ENCODE measurements around the gene GAL3ST2.
"Not testable (repeated sequence)": the region's sequence is repeated elsewhere in the genome, so short reads cannot be mapped to it uniquely, and the experiment has no call there.

The GAL3ST2 gene

GRCh38 chr2:241811952-241812729 is 35.5 kb downstream of the GAL3ST2 start:
- no peak overlapping the region for H3K4me3 Mint-ChIP-seq
- H3K27me3 Mint-ChIP-seq: peaks cover 4% of the 10 kb centered on the region
- H3K9me3 Mint-ChIP-seq (ENCODE audit: low read depth): no peaks in the 10 kb centered on the region
- H3K36me3 Mint-ChIP-seq: no peaks in the 10 kb centered on the region
- no peaks in the 10 kb centered on the region for H3K4me1 Mint-ChIP-seq (ENCODE audit: low read depth)
- no peak overlapping the region for H3K27ac Mint-ChIP-seq

- no peak overlapping the region for H3K4me3 Mint-ChIP-seq
- peaks cover 4% of the 10 kb centered on the region for H3K27me3 Mint-ChIP-seq
- H3K36me3 Mint-ChIP-seq: no peaks in the 10 kb centered on the region
- no peaks in the 10 kb centered on the region for H3K9me3 Mint-ChIP-seq (ENCODE audit: low read depth)
- H3K27ac Mint-ChIP-seq: no peak overlapping the region
- no peaks in the 10 kb centered on the region for H3K4me1 Mint-ChIP-seq (ENCODE audit: low read depth)
These were observed 36.4 kb downstream of the GAL3ST2 start for GRCh38 chr2:241812730-241813643.

- Mint-ChIP-seq H3K27ac (no peak overlapping the region), H3K4me3 (no peak overlapping the region), H3K9me3 (ENCODE audit: low read depth) (no peaks in the 10 kb centered on the region), H3K27me3 (peaks cover 2% of the 10 kb centered on the region), H3K36me3 (no peaks in the 10 kb centered on the region), H3K4me1 (ENCODE audit: low read depth) (no peaks in the 10 kb centered on the region)
These were observed 37.2 kb downstream of the GAL3ST2 start for GRCh38 chr2:241813644-241814392.

- Mint-ChIP-seq H3K27me3 (no peaks in the 10 kb centered on the region), H3K9me3 (ENCODE audit: low read depth) (no peaks in the 10 kb centered on the region), H3K4me3 (no peak overlapping the region), H3K36me3 (no peaks in the 10 kb centered on the region), H3K4me1 (ENCODE audit: low read depth) (no peaks in the 10 kb centered on the region), H3K27ac (no peak overlapping the region)
These were observed 37.7 kb downstream of the GAL3ST2 start for GRCh38 chr2:241814393-241814642.

GRCh38 chr2:241814643-241815476 is 38.2 kb downstream of the GAL3ST2 start:
- no peaks in the 10 kb centered on the region for H3K4me1 Mint-ChIP-seq (ENCODE audit: low read depth)

GRCh38 chr2:241815477-241816430 is 39.1 kb downstream of the GAL3ST2 start:
- H3K4me3 Mint-ChIP-seq: no peak overlapping the region
- H3K27me3 Mint-ChIP-seq: no peaks in the 10 kb centered on the region
- H3K27ac Mint-ChIP-seq: no peak overlapping the region
- H3K36me3 Mint-ChIP-seq: no peaks in the 10 kb centered on the region
- H3K9me3 Mint-ChIP-seq (ENCODE audit: low read depth): no peaks in the 10 kb centered on the region
- H3K4me1 Mint-ChIP-seq (ENCODE audit: low read depth): no peaks in the 10 kb centered on the region

More at GRCh38 chr2:241814643-241815476, 38.2 kb downstream of the GAL3ST2 start:
- Mint-ChIP-seq H3K36me3 (no peaks in the 10 kb centered on the region), H3K27ac (no peak overlapping the region), H3K9me3 (ENCODE audit: low read depth) (no peaks in the 10 kb centered on the region), H3K27me3 (no peaks in the 10 kb centered on the region), H3K4me3 (no peak overlapping the region)

GRCh38 chr2:241816431-241817121 is 40.0 kb downstream of the GAL3ST2 start:
- H3K9me3 Mint-ChIP-seq (ENCODE audit: low read depth): no peaks in the 10 kb centered on the region
- H3K27me3 Mint-ChIP-seq: no peaks in the 10 kb centered on the region
- no peaks in the 10 kb centered on the region for H3K36me3 Mint-ChIP-seq
- H3K27ac Mint-ChIP-seq: no peak overlapping the region
- H3K4me1 Mint-ChIP-seq (ENCODE audit: low read depth): no peaks in the 10 kb centered on the region
- H3K4me3 Mint-ChIP-seq: no peak overlapping the region

- no peaks in the 10 kb centered on the region for H3K36me3 Mint-ChIP-seq
- H3K27ac Mint-ChIP-seq: no peak overlapping the region
- no peaks in the 10 kb centered on the region for H3K27me3 Mint-ChIP-seq
- H3K9me3 Mint-ChIP-seq (ENCODE audit: low read depth): no peaks in the 10 kb centered on the region
- no peak overlapping the region for H3K4me3 Mint-ChIP-seq
- no peaks in the 10 kb centered on the region for H3K4me1 Mint-ChIP-seq (ENCODE audit: low read depth)
These were observed 40.7 kb downstream of the GAL3ST2 start for GRCh38 chr2:241817126-241817820.

GRCh38 chr2:241817821-241818215 is 41.2 kb downstream of the GAL3ST2 start:
- H3K4me1 Mint-ChIP-seq (ENCODE audit: low read depth); H3K27ac Mint-ChIP-seq; H3K36me3 Mint-ChIP-seq; H3K9me3 Mint-ChIP-seq (ENCODE audit: low read depth); H3K27me3 Mint-ChIP-seq; H3K4me3 Mint-ChIP-seq: not testable (repeated sequence)

- Mint-ChIP-seq H3K27ac (no peak overlapping the region), H3K9me3 (ENCODE audit: low read depth) (no peaks in the 10 kb centered on the region), H3K36me3 (no peaks in the 10 kb centered on the region), H3K4me3 (no peak overlapping the region), H3K27me3 (no peaks in the 10 kb centered on the region), H3K4me1 (ENCODE audit: low read depth) (peaks cover 2% of the 10 kb centered on the region)
These were observed 41.8 kb downstream of the GAL3ST2 start for GRCh38 chr2:241818229-241818942.

- no peaks in the 10 kb centered on the region for H3K27me3 Mint-ChIP-seq
- H3K36me3 Mint-ChIP-seq: no peaks in the 10 kb centered on the region
- H3K4me1 Mint-ChIP-seq (ENCODE audit: low read depth): peaks cover 2% of the 10 kb centered on the region
- H3K27ac Mint-ChIP-seq: no peak overlapping the region
- H3K4me3 Mint-ChIP-seq: no peak overlapping the region
- no peaks in the 10 kb centered on the region for H3K9me3 Mint-ChIP-seq (ENCODE audit: low read depth)
These were observed 42.3 kb downstream of the GAL3ST2 start for GRCh38 chr2:241818943-241819270.

- H3K36me3 Mint-ChIP-seq; H3K4me3 Mint-ChIP-seq; H3K27ac Mint-ChIP-seq; H3K4me1 Mint-ChIP-seq (ENCODE audit: low read depth); H3K9me3 Mint-ChIP-seq (ENCODE audit: low read depth); H3K27me3 Mint-ChIP-seq: not testable (repeated sequence)
These were observed 43.5 kb downstream of the GAL3ST2 start for GRCh38 chr2:241819947-241820624.

Data from activated naive CD8-positive, alpha-beta T cell (primary cell).